Psoas muscle (tissue), 8 donors: ENCODE results near the gene ABLIM2. TPM values are rescaled to one million over a fixed set of nuclear protein-coding genes. Genes with fewer than 3 reads are reported as not detected.
A peak's percentile ranks its signal among the peaks of the same experiment; 100 is the strongest.

Experiments used
- ATAC-seq, 4 donors: fragments of 200-7000 bp; cut with Tn5 transposase; one replicate each; pipeline ENCODE4 v1.9.1; 2020; ENCODE audit warnings: moderate library complexity in 3 of 4, mild to moderate bottlenecking in 2 of 4
- DNase-seq, 2 donors: peaks; one replicate each; pipeline ENCODE4 v3.0.0-alpha.2; 2020
- H3K27ac ChIP-seq: fragments of 200-600 bp; one replicate; pipeline ENCODE4 v1.8.0; 2022
- H3K27me3 ChIP-seq, 3 donors: fragments of 200-600 bp in 1 of 3; one replicate each; pipeline versions ENCODE4 v1.6.1 to v1.8.0; 2013 to 2022; ENCODE audit warnings: low read length in 2 of 3, mild to moderate bottlenecking in 2 of 3, moderate library complexity in 1 of 3; ENCODE audit not compliant: insufficient read depth in 3 of 3
- H3K36me3 ChIP-seq, 2 donors: fragments of 200-600 bp in 1 of 2; one replicate each; pipeline versions ENCODE4 v1.6.1 to v1.8.0; 2013 to 2022; ENCODE audit warnings: low read depth in 1 of 2, mild to moderate bottlenecking in 1 of 2, moderate library complexity in 1 of 2; ENCODE audit not compliant: insufficient read depth in 1 of 2
- H3K4me1 ChIP-seq: fragments of 200-600 bp; one replicate; pipeline ENCODE4 v1.8.0; 2022
- H3K4me3 ChIP-seq: fragments of 200-600 bp; one replicate; pipeline ENCODE4 v1.8.0; 2022; ENCODE audit warnings: mild to moderate bottlenecking
- H3K9me3 ChIP-seq: fragments of 200-600 bp; one replicate; pipeline ENCODE4 v1.8.0; 2022
- WGBS, 3 donors: extraction: QIAGEN DNeasy Blood & Tissue Kit; methylation state at CpG; one replicate each; pipeline versions ENCODE4 v1.1.6 to v1.1.7; 2013; 5-methylcytosine and 5-hydroxymethylcytosine counted together
- intact Hi-C, 2 donors: fragments of 100-400 bp; cut with DNase I; formaldehyde crosslinking; loops; one replicate each; pipeline versions ENCODE4 v1.11.0 to v1.14.2; 2022
- polyA plus RNA-seq, 3 donors: library from polyadenylated mRNA; stranded (reverse); fragments of 200-250 nt; gene quantifications; one replicate each; pipeline ENCODE4 v1.2.3, GENCODE V29; 2013
- total RNA-seq, 4 donors: library from RNA; stranded (reverse); fragmentation: NEBNext Ultra II Directional in 2 of 4; extraction: Animal tissue kit (Norgen Biotek cat#: 25700) in 2 of 4; gene quantifications; one replicate each; pipeline versions ENCODE4 v1.2.1 to v1.2.4, GENCODE V29; 2021 to 2023
- TF ChIP-seq, protein P1 (sequence below): fragments of 200-600 bp; IDR thresholded peaks from one replicate; pipeline ENCODE4 v1.8.0; 2022; ENCODE audit warnings: antibody characterized with exemption
- donor health status: healthy with polysubstance abuse.
- donor health status: DM: no; HTN: no; CAD: no; lungs with moderate emphysema.
- donor health status: Bipolar disorder and iron deficiency.
- donor health status: healthy.
- donor health status: DM: yes; HTN: yes; CAD: no.
- donor health status: DM: no; HTN: no; CAD: no.
- donor health status: DM: no; HTN: no; CAD: no.
- donor health status: DM: yes; HTN: yes; CAD: no.

Gene ABLIM2
- total and polyA plus RNA-seq, 7 donors = 82.2 to 956 (median 292) TPM

- DNase-seq = peak in 1 of 2 donors; percentile 54
- intact Hi-C loops = no loop called here
Observed at GRCh38 chr4:8107146-8107657, 51.4 kb downstream of the ABLIM2 start.

DNA sequence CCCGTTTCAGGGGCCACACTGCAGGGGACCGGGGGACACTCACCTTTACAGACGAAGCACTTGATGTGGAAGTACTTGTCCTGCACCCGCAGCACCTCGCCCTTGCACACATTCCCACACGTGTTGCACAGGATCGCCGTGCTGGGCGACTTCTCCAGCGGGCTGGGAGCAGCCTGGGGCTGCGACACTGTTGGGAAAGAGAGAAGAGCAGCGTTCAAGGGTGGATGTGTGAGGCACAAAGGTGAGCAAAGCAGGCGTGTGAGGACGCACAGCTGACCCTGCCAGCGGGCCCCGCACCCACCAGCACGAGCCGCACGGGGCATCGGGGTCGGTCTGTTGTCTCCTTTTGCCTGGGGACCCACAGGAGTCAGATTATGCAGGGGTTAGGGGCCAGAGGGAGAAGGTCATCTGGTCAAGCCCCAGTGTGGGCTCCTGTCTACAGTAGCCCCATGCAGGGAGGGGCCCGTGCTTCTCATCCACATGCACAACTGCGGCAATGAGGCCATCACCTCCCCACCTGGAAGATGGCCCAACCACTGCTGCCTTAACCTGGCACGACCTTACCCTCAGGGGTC, 52.1 kb downstream of the ABLIM2 start:
- peak overlapping the region; percentile 74 for H3K27ac ChIP-seq
- intact Hi-C loops = no loop called here
- ATAC-seq = no peak
- no peaks in the 10 kb centered on the region for H3K27me3 ChIP-seq
- peaks cover 0 to 72% of the 10 kb centered on the region in 2 donors for H3K36me3 ChIP-seq
- H3K4me3 ChIP-seq = no peak overlapping the region
- H3K4me1 ChIP-seq = peaks cover 51% of the 10 kb centered on the region
- peak in 1 of 2 donors; percentile 53 for DNase-seq
- WGBS, 3 donors = 84 to 91% (median 90%) methylated on average over 24 of the region's 24 CpGs
- no peaks in the 10 kb centered on the region for H3K9me3 ChIP-seq
- TF ChIP-seq, protein P1, sequence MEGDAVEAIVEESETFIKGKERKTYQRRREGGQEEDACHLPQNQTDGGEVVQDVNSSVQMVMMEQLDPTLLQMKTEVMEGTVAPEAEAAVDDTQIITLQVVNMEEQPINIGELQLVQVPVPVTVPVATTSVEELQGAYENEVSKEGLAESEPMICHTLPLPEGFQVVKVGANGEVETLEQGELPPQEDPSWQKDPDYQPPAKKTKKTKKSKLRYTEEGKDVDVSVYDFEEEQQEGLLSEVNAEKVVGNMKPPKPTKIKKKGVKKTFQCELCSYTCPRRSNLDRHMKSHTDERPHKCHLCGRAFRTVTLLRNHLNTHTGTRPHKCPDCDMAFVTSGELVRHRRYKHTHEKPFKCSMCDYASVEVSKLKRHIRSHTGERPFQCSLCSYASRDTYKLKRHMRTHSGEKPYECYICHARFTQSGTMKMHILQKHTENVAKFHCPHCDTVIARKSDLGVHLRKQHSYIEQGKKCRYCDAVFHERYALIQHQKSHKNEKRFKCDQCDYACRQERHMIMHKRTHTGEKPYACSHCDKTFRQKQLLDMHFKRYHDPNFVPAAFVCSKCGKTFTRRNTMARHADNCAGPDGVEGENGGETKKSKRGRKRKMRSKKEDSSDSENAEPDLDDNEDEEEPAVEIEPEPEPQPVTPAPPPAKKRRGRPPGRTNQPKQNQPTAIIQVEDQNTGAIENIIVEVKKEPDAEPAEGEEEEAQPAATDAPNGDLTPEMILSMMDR = no peak

More at GRCh38 chr4:8107146-8107657, 51.4 kb downstream of the ABLIM2 start:
- Histone ChIP-seq H3K27ac (peak overlapping the region; percentile 74), H3K9me3 (no peaks in the 10 kb centered on the region), H3K4me1 (peaks cover 49% of the 10 kb centered on the region), H3K36me3 (peaks cover 0 to 78% of the 10 kb centered on the region in 2 donors), H3K4me3 (no peak overlapping the region), H3K27me3 (no peaks in the 10 kb centered on the region)
- TF ChIP-seq, protein P1 = no peak
- 86 to 93% (median 86%) methylated on average over 11 of the region's 11 CpGs for WGBS, 3 donors
- ATAC-seq = peak in 2 of 4 donors; percentile 1 to 17

DNA sequence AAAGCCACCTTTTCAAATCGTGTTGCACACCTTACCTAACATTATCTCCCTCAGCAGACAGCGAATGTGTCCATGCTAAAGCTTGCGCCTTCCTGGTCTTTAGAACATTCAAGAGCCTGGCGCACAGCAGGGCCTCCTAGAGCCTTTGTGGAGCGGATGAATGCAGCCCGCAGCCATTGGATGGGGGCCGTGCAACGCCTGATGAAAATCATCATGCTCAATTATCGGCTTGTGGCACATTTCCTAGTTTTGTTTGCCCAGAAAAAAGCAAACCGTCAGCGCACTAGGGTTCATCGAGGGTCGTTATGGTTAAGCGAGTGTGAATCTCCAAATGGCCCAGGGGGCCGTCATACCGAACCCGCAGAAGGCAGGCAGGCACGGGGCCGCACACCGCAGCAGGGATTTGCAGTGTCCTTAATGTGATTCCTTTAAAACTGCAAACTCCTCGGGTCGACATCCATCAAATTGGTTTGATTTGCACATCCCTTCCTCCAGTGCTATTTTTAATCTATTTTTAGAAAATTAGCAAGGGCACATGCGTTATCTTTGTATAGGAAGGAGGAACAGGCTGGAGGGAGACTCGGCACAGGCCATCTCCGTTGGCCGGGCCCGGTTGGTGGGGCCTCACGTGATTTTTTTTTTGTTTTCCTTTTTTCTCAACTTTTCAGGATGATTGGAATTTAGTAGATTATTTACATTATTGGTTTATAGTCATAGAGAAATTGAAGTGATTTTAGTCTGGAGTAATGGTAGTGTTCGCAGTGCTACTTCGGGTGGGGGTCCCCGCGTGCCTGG, 53.1 kb downstream of the ABLIM2 start:
- 80 to 86% (median 85%) methylated on average over 32 of the region's 32 CpGs for WGBS, 3 donors

GRCh38 chr4:8104491-8105305, 53.9 kb downstream of the ABLIM2 start:
- Histone ChIP-seq H3K9me3 (no peaks in the 10 kb centered on the region), H3K27ac (peak overlapping the region; percentile 90), H3K4me1 (peaks cover 58% of the 10 kb centered on the region), H3K36me3 (peaks cover 0 to 54% of the 10 kb centered on the region in 2 donors), H3K27me3 (no peaks in the 10 kb centered on the region), H3K4me3 (no peak overlapping the region)
- no peak for ATAC-seq
- intact Hi-C loops = loop anchor here in 1 of 2 donors (5.0 kb wide), 1 partner anchor 63 kb away; no protein-coding TSS in a partner anchor
- TF ChIP-seq, protein P1 = no peak
- peak in 1 of 2 donors; percentile 51 for DNase-seq
- 73 to 81% (median 74%) methylated on average over 22 of the region's 22 CpGs for WGBS, 3 donors

More for the DNA sequence above, 53.1 kb downstream of the ABLIM2 start:
- peaks cover 0 to 62% of the 10 kb centered on the region in 2 donors for H3K36me3 ChIP-seq
- peak in 1 of 2 donors; percentile 43 for DNase-seq
- peak overlapping the region; percentile 74 for H3K27ac ChIP-seq
- intact Hi-C loops = no loop called here
- no peaks in the 10 kb centered on the region for H3K9me3 ChIP-seq
- peaks cover 53% of the 10 kb centered on the region for H3K4me1 ChIP-seq
- ATAC-seq = no peak
- TF ChIP-seq, protein P1 = no peak
- no peak overlapping the region for H3K4me3 ChIP-seq
- H3K27me3 ChIP-seq = no peaks in the 10 kb centered on the region
